Measurements from ENCODE around the gene IDH2.

The IDH2 gene

GRCh38 chr15:90056529-90056928 is 45.7 kb downstream of the IDH2 start:
- Histone ChIP-seq H3K27ac (ENCODE audit: insufficient read depth, low read length, poor library complexity, severe bottlenecking) (no peak overlapping the region), H3K9me3 (ENCODE audit: control insufficient read depth, low read length) (no peaks in the 10 kb centered on the region), H3K4me1 (ENCODE audit: control insufficient read depth, insufficient read depth, low read length, poor library complexity, severe bottlenecking) (peaks cover 28% of the 10 kb centered on the region), H3K4me3 (ENCODE audit: insufficient read depth, low read depth, low read length, poor library complexity, severe bottlenecking) (no peak overlapping the region), H3K27me3 (replicated peaks; ENCODE audit: control insufficient read depth, insufficient read depth, low read length, poor library complexity, severe bottlenecking) (no peaks in the 10 kb centered on the region), H3K36me3 (ENCODE audit: control insufficient read depth, insufficient read depth, low read length) (no peaks in the 10 kb centered on the region)
- no peak for DNase-seq

GRCh38 chr15:90055182-90055581 is 47.1 kb downstream of the IDH2 start:
- Histone ChIP-seq H3K27me3 (replicated peaks; ENCODE audit: control insufficient read depth, insufficient read depth, low read length, poor library complexity, severe bottlenecking) (no peaks in the 10 kb centered on the region), H3K4me3 (ENCODE audit: insufficient read depth, low read depth, low read length, poor library complexity, severe bottlenecking) (no peak overlapping the region), H3K9me3 (ENCODE audit: control insufficient read depth, low read length) (no peaks in the 10 kb centered on the region), H3K4me1 (ENCODE audit: control insufficient read depth, insufficient read depth, low read length, poor library complexity, severe bottlenecking) (peaks cover 15% of the 10 kb centered on the region), H3K36me3 (ENCODE audit: control insufficient read depth, insufficient read depth, low read length) (no peaks in the 10 kb centered on the region), H3K27ac (ENCODE audit: insufficient read depth, low read length, poor library complexity, severe bottlenecking) (no peak overlapping the region)
- DNase-seq, result no peak

- H3K4me1 ChIP-seq (ENCODE audit: control insufficient read depth, insufficient read depth, low read length, poor library complexity, severe bottlenecking), result peaks cover 10% of the 10 kb centered on the region
- no peak overlapping the region for H3K27ac ChIP-seq (ENCODE audit: insufficient read depth, low read length, poor library complexity, severe bottlenecking)
- H3K9me3 ChIP-seq (ENCODE audit: control insufficient read depth, low read length), result no peaks in the 10 kb centered on the region
- no peak overlapping the region for H3K4me3 ChIP-seq (ENCODE audit: insufficient read depth, low read depth, low read length, poor library complexity, severe bottlenecking)
- no peaks in the 10 kb centered on the region for H3K27me3 ChIP-seq (replicated peaks; ENCODE audit: control insufficient read depth, insufficient read depth, low read length, poor library complexity, severe bottlenecking)
- no peaks in the 10 kb centered on the region for H3K36me3 ChIP-seq (ENCODE audit: control insufficient read depth, insufficient read depth, low read length)
- no peak for DNase-seq
Observed at GRCh38 chr15:90054618-90055097, 47.6 kb downstream of the IDH2 start.

GRCh38 chr15:90053685-90054466 is 48.4 kb downstream of the IDH2 start:
- Histone ChIP-seq H3K27ac (ENCODE audit: insufficient read depth, low read length, poor library complexity, severe bottlenecking) (no peak overlapping the region), H3K36me3 (ENCODE audit: control insufficient read depth, insufficient read depth, low read length) (no peaks in the 10 kb centered on the region), H3K9me3 (ENCODE audit: control insufficient read depth, low read length) (no peaks in the 10 kb centered on the region), H3K4me3 (ENCODE audit: insufficient read depth, low read depth, low read length, poor library complexity, severe bottlenecking) (no peak overlapping the region), H3K4me1 (ENCODE audit: control insufficient read depth, insufficient read depth, low read length, poor library complexity, severe bottlenecking) (peaks cover 2% of the 10 kb centered on the region), H3K27me3 (replicated peaks; ENCODE audit: control insufficient read depth, insufficient read depth, low read length, poor library complexity, severe bottlenecking) (no peaks in the 10 kb centered on the region)
- DNase-seq, result no peak

- Histone ChIP-seq H3K9me3 (ENCODE audit: control insufficient read depth, low read length) (no peaks in the 10 kb centered on the region), H3K27ac (ENCODE audit: insufficient read depth, low read length, poor library complexity, severe bottlenecking) (no peak overlapping the region), H3K36me3 (ENCODE audit: control insufficient read depth, insufficient read depth, low read length) (no peaks in the 10 kb centered on the region), H3K27me3 (replicated peaks; ENCODE audit: control insufficient read depth, insufficient read depth, low read length, poor library complexity, severe bottlenecking) (no peaks in the 10 kb centered on the region), H3K4me3 (ENCODE audit: insufficient read depth, low read depth, low read length, poor library complexity, severe bottlenecking) (no peak overlapping the region), H3K4me1 (ENCODE audit: control insufficient read depth, insufficient read depth, low read length, poor library complexity, severe bottlenecking) (no peaks in the 10 kb centered on the region)
- no peak for DNase-seq
Observed at GRCh38 chr15:90051874-90052273, 50.4 kb downstream of the IDH2 start.

GRCh38 chr15:90049666-90050604 is 52.3 kb downstream of the IDH2 start:
- Histone ChIP-seq H3K36me3 (ENCODE audit: control insufficient read depth, insufficient read depth, low read length) (no peaks in the 10 kb centered on the region), H3K27ac (ENCODE audit: insufficient read depth, low read length, poor library complexity, severe bottlenecking) (no peak overlapping the region), H3K4me3 (ENCODE audit: insufficient read depth, low read depth, low read length, poor library complexity, severe bottlenecking) (no peak overlapping the region), H3K4me1 (ENCODE audit: control insufficient read depth, insufficient read depth, low read length, poor library complexity, severe bottlenecking) (no peaks in the 10 kb centered on the region), H3K27me3 (replicated peaks; ENCODE audit: control insufficient read depth, insufficient read depth, low read length, poor library complexity, severe bottlenecking) (no peaks in the 10 kb centered on the region), H3K9me3 (ENCODE audit: control insufficient read depth, low read length) (no peaks in the 10 kb centered on the region)
- DNase-seq, result no peak

- H3K27ac ChIP-seq (ENCODE audit: insufficient read depth, low read length, poor library complexity, severe bottlenecking), result no peak overlapping the region
- H3K4me1 ChIP-seq (ENCODE audit: control insufficient read depth, insufficient read depth, low read length, poor library complexity, severe bottlenecking), result no peaks in the 10 kb centered on the region
- no peaks in the 10 kb centered on the region for H3K27me3 ChIP-seq (replicated peaks; ENCODE audit: control insufficient read depth, insufficient read depth, low read length, poor library complexity, severe bottlenecking)
- DNase-seq, result no peak
- H3K36me3 ChIP-seq (ENCODE audit: control insufficient read depth, insufficient read depth, low read length), result no peaks in the 10 kb centered on the region
- H3K4me3 ChIP-seq (ENCODE audit: insufficient read depth, low read depth, low read length, poor library complexity, severe bottlenecking), result no peak overlapping the region
- no peaks in the 10 kb centered on the region for H3K9me3 ChIP-seq (ENCODE audit: control insufficient read depth, low read length)
Observed at GRCh38 chr15:90049030-90049429, 53.2 kb downstream of the IDH2 start.

GRCh38 chr15:90047956-90048575 is 54.2 kb downstream of the IDH2 start:
- Histone ChIP-seq H3K4me1 (ENCODE audit: control insufficient read depth, insufficient read depth, low read length, poor library complexity, severe bottlenecking) (no peaks in the 10 kb centered on the region), H3K4me3 (ENCODE audit: insufficient read depth, low read depth, low read length, poor library complexity, severe bottlenecking) (no peak overlapping the region), H3K27me3 (replicated peaks; ENCODE audit: control insufficient read depth, insufficient read depth, low read length, poor library complexity, severe bottlenecking) (no peaks in the 10 kb centered on the region), H3K36me3 (ENCODE audit: control insufficient read depth, insufficient read depth, low read length) (no peaks in the 10 kb centered on the region), H3K9me3 (ENCODE audit: control insufficient read depth, low read length) (no peaks in the 10 kb centered on the region), H3K27ac (ENCODE audit: insufficient read depth, low read length, poor library complexity, severe bottlenecking) (no peak overlapping the region)
- no peak for DNase-seq

GRCh38 chr15:90046911-90047392 is 55.3 kb downstream of the IDH2 start:
- Histone ChIP-seq H3K27me3 (replicated peaks; ENCODE audit: control insufficient read depth, insufficient read depth, low read length, poor library complexity, severe bottlenecking) (no peaks in the 10 kb centered on the region), H3K36me3 (ENCODE audit: control insufficient read depth, insufficient read depth, low read length) (no peaks in the 10 kb centered on the region), H3K27ac (ENCODE audit: insufficient read depth, low read length, poor library complexity, severe bottlenecking) (no peak overlapping the region), H3K9me3 (ENCODE audit: control insufficient read depth, low read length) (no peaks in the 10 kb centered on the region), H3K4me3 (ENCODE audit: insufficient read depth, low read depth, low read length, poor library complexity, severe bottlenecking) (no peak overlapping the region), H3K4me1 (ENCODE audit: control insufficient read depth, insufficient read depth, low read length, poor library complexity, severe bottlenecking) (no peaks in the 10 kb centered on the region)
- DNase-seq, result no peak

All from effector memory CD4-positive, alpha-beta T cell (primary cell).